H9 (cell line): ENCODE data around the gene RDM1. TPM values are rescaled to one million over a fixed set of nuclear protein-coding genes. Genes with fewer than 3 reads are reported as not detected.
"Not testable (repeated sequence)": the region's sequence is repeated elsewhere in the genome, so short reads cannot be mapped to it uniquely, and the experiment has no call there.

Experiments
- DNase-seq: peaks from one replicate; pipeline ENCODE4 v3.0.0-alpha.2; 2017
- H2AFZ ChIP-seq: one replicate; pipeline ENCODE4 v1.6.1; 2013; ENCODE audit warnings: mild to moderate bottlenecking, low read length, control low read depth, moderate library complexity
- H2AK5ac ChIP-seq: 2 replicates; pipeline ENCODE4 v1.6.1; 2013; ENCODE audit warnings: low read length, control low read depth, mixed read lengths; ENCODE audit not compliant: insufficient read length
- H2BK120ac ChIP-seq: one replicate; pipeline ENCODE4 v1.6.1; 2013; ENCODE audit warnings: low read depth, mild to moderate bottlenecking, low read length, control low read depth, inconsistent platforms; ENCODE audit not compliant: poor library complexity, severe bottlenecking
- H2BK12ac ChIP-seq: 2 replicates; pipeline ENCODE4 v1.6.1; 2013; ENCODE audit warnings: low read length, control low read depth, mixed read lengths, low read depth; ENCODE audit not compliant: insufficient read length
- H2BK15ac ChIP-seq: 2 replicates; pipeline ENCODE4 v1.6.1; 2013; ENCODE audit warnings: low read depth, low read length, control low read depth
- H2BK20ac ChIP-seq: one replicate; pipeline ENCODE4 v1.6.1; 2013; ENCODE audit warnings: low read depth, mild to moderate bottlenecking, low read length, control low read depth, inconsistent platforms; ENCODE audit not compliant: poor library complexity, severe bottlenecking
- H2BK5ac ChIP-seq: 2 replicates; pipeline ENCODE4 v1.6.1; 2013; ENCODE audit warnings: low read length, control low read depth, mixed read lengths; ENCODE audit not compliant: insufficient read length
- H3K14ac ChIP-seq: 2 replicates; pipeline ENCODE4 v1.6.1; 2013; ENCODE audit warnings: low read length, control low read depth; ENCODE audit not compliant: insufficient read depth
- H3K18ac ChIP-seq: 2 replicates; pipeline ENCODE4 v1.6.1; 2013; ENCODE audit warnings: low read depth, mild to moderate bottlenecking, mixed read lengths, low read length, control low read depth; ENCODE audit not compliant: insufficient read length
- H3K23ac ChIP-seq: 2 replicates; pipeline ENCODE4 v1.6.1; 2013; ENCODE audit warnings: low read length, control low read depth, mixed read lengths, low read depth; ENCODE audit not compliant: insufficient read length
- H3K23me2 ChIP-seq: 2 replicates; pipeline ENCODE4 v1.6.1; 2013; ENCODE audit warnings: low read depth, mild to moderate bottlenecking, mixed read lengths, low read length, control low read depth; ENCODE audit not compliant: insufficient read length, poor library complexity, severe bottlenecking
- H3K27ac ChIP-seq: 2 replicates; pipeline ENCODE4 v1.5.1; 2013; ENCODE audit warnings: low read length, control low read depth, mixed read lengths, low read depth; ENCODE audit not compliant: insufficient read length
- H3K27me3 ChIP-seq: 2 replicates; pipeline ENCODE4 v1.6.1; 2013; ENCODE audit warnings: low read length, control low read depth, inconsistent platforms; ENCODE audit not compliant: insufficient read depth
- H3K4ac ChIP-seq: 2 replicates; pipeline ENCODE4 v1.6.1; 2013; ENCODE audit warnings: low read depth, mild to moderate bottlenecking, control low read depth, inconsistent platforms, low read length, moderate library complexity
- H3K4me1 ChIP-seq: 2 replicates; pipeline ENCODE4 v1.6.1; 2013; ENCODE audit warnings: low read length, control low read depth, inconsistent platforms; ENCODE audit not compliant: insufficient read depth
- H3K4me2 ChIP-seq: 2 replicates; pipeline ENCODE4 v1.6.1; 2013; ENCODE audit warnings: low read length, control low read depth, mixed read lengths; ENCODE audit not compliant: insufficient read length, insufficient read depth
- H3K56ac ChIP-seq: 2 replicates; pipeline ENCODE4 v1.6.1; 2013; ENCODE audit warnings: low read depth, mild to moderate bottlenecking, mixed read lengths, low read length, control low read depth; ENCODE audit not compliant: insufficient read length
- H3K79me1 ChIP-seq: 2 replicates; pipeline ENCODE4 v1.6.1; 2013; ENCODE audit warnings: low read depth, mild to moderate bottlenecking, moderate library complexity, low read length, control low read depth, inconsistent platforms; ENCODE audit not compliant: insufficient read depth, poor library complexity, severe bottlenecking
- H3K79me2 ChIP-seq: 2 replicates; pipeline ENCODE4 v1.6.1; 2013; ENCODE audit warnings: low read length, control low read depth, inconsistent platforms; ENCODE audit not compliant: insufficient read depth
- H3K9ac ChIP-seq: 2 replicates; pipeline ENCODE4 v1.6.1; 2013; ENCODE audit warnings: low read length, control low read depth, mixed read lengths; ENCODE audit not compliant: insufficient read length; ENCODE audit errors: extremely low read depth
- H3K9me3 ChIP-seq: one replicate; pipeline ENCODE4 v1.6.1; 2013; ENCODE audit warnings: low read depth, low read length, inconsistent platforms; ENCODE audit not compliant: control insufficient read depth
- H3T11ph ChIP-seq: one replicate; pipeline ENCODE4 v1.6.1; 2013; ENCODE audit warnings: mild to moderate bottlenecking, low read length, control low read depth, inconsistent platforms
- H4K20me1 ChIP-seq: one replicate; pipeline ENCODE4 v1.6.1; 2013; ENCODE audit not compliant: control insufficient read depth, insufficient read length, insufficient read depth
- H4K5ac ChIP-seq: 2 replicates; pipeline ENCODE4 v1.6.1; 2013; ENCODE audit warnings: low read depth, mild to moderate bottlenecking, mixed read lengths, low read length, control low read depth; ENCODE audit not compliant: insufficient read length
- H4K8ac ChIP-seq: replicated peaks from 2 replicates; pipeline ENCODE4 v1.6.1; 2013; ENCODE audit warnings: low read length, control low read depth, mixed read lengths, low read depth; ENCODE audit not compliant: insufficient read length
- H4K91ac ChIP-seq: 2 replicates; pipeline ENCODE4 v1.6.1; 2013; ENCODE audit warnings: low read depth, mild to moderate bottlenecking, moderate library complexity, mixed read lengths, low read length, control low read depth; ENCODE audit not compliant: insufficient read length
- H3K27ac Mint-ChIP-seq, 3 experiments: 2 replicates in 2 of 3; 3 replicates in 1 of 3; pipeline ENCODE4 v1.8.0; 2020 to 2021; ENCODE audit warnings: mixed read lengths in 3 of 3, mild to moderate bottlenecking in 1 of 3, moderate library complexity in 1 of 3
- H3K27me3 Mint-ChIP-seq: 2 replicates; pipeline ENCODE4 v1.8.0; 2021; ENCODE audit warnings: low read depth, mild to moderate bottlenecking, moderate library complexity, mixed read lengths
- H3K36me3 Mint-ChIP-seq, 3 experiments: 2 replicates in 2 of 3; 3 replicates in 1 of 3; pipeline ENCODE4 v1.8.0; 2020 to 2021; ENCODE audit warnings: low read depth in 3 of 3, mixed read lengths in 3 of 3; ENCODE audit not compliant: insufficient read depth in 1 of 3
- H3K4me1 Mint-ChIP-seq, 2 experiments: 2 replicates each; pipeline ENCODE4 v1.8.0; 2020; ENCODE audit warnings: mixed read lengths in 2 of 2
- H3K4me3 Mint-ChIP-seq, 2 experiments: 2 replicates in 1 of 2; 3 replicates in 1 of 2; pipeline ENCODE4 v1.8.0; 2020 to 2021; ENCODE audit warnings: mild to moderate bottlenecking in 2 of 2, mixed read lengths in 2 of 2, moderate library complexity in 1 of 2
- H3K9me3 Mint-ChIP-seq, 2 experiments: 2 replicates in 1 of 2; 3 replicates in 1 of 2; pipeline ENCODE4 v1.8.0; 2020; ENCODE audit warnings: mild to moderate bottlenecking in 2 of 2, mixed read lengths in 2 of 2, moderate library complexity in 1 of 2
- WGBS: extraction: QIAGEN DNeasy Blood & Tissue Kit; methylation state at CpG from one replicate; pipeline ENCODE4 v1.1.7; 2013; ENCODE audit warnings: missing lambda C conversion rate, low lambda C conversion rate, mixed read lengths; ENCODE audit not compliant: insufficient read length; ENCODE audit errors: extremely low coverage; 5-methylcytosine and 5-hydroxymethylcytosine counted together
- total RNA-seq: library from RNA; stranded (reverse); gene quantifications from 2 replicates; pipeline ENCODE4 v1.2.1, GENCODE V29; 2021
- TF ChIP-seq, protein P1 (sequence below): fragments of 200-600 bp; sonication (generic); conservative IDR thresholded peaks from 3 replicates; pipeline ENCODE4 v1.8.0; 2021; ENCODE audit warnings: antibody characterized with exemption, mild to moderate bottlenecking

Gene RDM1
- total RNA-seq, 1 experiment from 2014 or later, result 9.0 TPM

DNA sequence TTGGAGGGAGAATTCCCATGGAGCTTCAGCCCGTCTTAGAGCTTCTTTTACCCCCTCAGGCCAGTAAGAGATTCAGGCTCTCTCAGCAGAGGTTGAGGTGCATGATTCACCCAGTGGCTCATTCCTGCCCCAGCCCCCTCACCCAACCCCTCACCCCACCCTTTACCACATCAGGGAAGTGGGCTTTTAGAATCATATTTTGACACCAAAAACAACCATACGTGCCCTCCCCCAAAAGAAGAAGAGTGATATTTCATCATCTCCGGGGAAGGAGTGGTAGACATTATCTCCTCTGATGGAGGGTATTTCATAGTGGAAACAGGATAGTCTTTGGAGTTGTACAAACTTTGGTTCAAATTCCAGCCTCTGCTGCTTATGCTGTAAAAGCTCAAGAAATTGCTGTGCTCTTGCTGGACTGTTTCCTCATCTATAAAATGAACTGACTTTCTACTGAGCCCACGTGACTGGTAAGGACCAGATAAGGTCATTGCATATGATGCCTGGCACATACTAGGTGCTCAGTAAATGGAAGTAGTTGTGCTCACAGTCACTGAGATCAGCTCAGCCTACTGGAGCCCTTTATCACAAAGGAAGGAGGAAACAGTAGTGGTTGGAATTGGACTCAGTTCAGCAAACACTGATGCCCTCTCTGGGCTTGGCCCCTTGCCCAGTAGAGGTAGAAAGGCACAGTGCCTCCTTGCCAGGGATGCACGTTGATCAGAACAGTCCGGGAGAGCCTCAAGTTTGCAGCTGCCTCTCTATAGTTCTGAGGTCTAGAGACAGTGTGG is 32.1 kb downstream of the RDM1 start:
- Histone ChIP-seq H3K56ac (no peak overlapping the region), H3K4me2 (no peak overlapping the region), H3K27ac (no peak overlapping the region), H3K9me3 (no peaks in the 10 kb centered on the region), H3K79me2 (no peaks in the 10 kb centered on the region), H2BK5ac (no peak overlapping the region), H3T11ph (no peak overlapping the region), H2AFZ (no peak overlapping the region), H3K27me3 (no peaks in the 10 kb centered on the region), H2AK5ac (no peak overlapping the region), H3K23ac (no peak overlapping the region), H3K14ac (no peak overlapping the region), H3K9ac (no peak overlapping the region), H2BK12ac (no peak overlapping the region), H2BK20ac (no peak overlapping the region), H3K18ac (no peak overlapping the region), H2BK120ac (no peak overlapping the region), H2BK15ac (no peak overlapping the region), H3K4me1 (no peaks in the 10 kb centered on the region), H3K79me1 (no peaks in the 10 kb centered on the region), H4K91ac (no peak overlapping the region), H4K8ac (no peak overlapping the region), H4K20me1 (no peaks in the 10 kb centered on the region), H4K5ac (no peak overlapping the region), H3K23me2 (no peaks in the 10 kb centered on the region), H3K4ac (no peak overlapping the region)
- TF ChIP-seq, protein P1, sequence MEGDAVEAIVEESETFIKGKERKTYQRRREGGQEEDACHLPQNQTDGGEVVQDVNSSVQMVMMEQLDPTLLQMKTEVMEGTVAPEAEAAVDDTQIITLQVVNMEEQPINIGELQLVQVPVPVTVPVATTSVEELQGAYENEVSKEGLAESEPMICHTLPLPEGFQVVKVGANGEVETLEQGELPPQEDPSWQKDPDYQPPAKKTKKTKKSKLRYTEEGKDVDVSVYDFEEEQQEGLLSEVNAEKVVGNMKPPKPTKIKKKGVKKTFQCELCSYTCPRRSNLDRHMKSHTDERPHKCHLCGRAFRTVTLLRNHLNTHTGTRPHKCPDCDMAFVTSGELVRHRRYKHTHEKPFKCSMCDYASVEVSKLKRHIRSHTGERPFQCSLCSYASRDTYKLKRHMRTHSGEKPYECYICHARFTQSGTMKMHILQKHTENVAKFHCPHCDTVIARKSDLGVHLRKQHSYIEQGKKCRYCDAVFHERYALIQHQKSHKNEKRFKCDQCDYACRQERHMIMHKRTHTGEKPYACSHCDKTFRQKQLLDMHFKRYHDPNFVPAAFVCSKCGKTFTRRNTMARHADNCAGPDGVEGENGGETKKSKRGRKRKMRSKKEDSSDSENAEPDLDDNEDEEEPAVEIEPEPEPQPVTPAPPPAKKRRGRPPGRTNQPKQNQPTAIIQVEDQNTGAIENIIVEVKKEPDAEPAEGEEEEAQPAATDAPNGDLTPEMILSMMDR, result no peak
- H3K27me3 Mint-ChIP-seq, result no peaks in the 10 kb centered on the region; the same call in 1 of the 2 replicates
- no peak overlapping the region for H3K27ac Mint-ChIP-seq
- H3K4me1 Mint-ChIP-seq, result no peaks in the 10 kb centered on the region; a peak in 2 of 4 replicates
- no CpG with 5 or more reads among the region's 6 CpGs for WGBS
- H3K9me3 Mint-ChIP-seq, result no peaks in the 10 kb centered on the region
- H3K4me3 Mint-ChIP-seq, result no peak overlapping the region
- H3K36me3 Mint-ChIP-seq, result no peaks in the 10 kb centered on the region
- no peak for DNase-seq

DNA sequence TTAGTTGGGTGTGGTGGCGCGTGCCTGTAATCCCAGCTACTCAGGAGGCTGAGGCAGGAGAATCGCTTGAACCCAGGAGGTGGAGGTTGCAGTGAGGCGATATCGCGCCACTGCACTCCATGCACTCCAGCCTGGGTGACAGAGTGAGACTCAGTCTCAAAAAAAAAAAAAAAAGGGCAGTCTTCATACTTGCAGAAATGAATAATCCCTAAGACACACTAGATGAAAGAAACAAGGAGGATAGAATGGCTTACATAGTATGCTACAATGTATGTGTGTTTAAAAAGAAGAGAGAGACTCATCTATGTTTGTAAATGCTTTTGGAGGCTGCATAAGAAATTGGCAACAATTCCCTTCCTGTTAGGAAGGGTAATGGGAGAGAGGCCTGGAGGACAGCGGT is 32.8 kb downstream of the RDM1 start:
- H3K4me1 Mint-ChIP-seq, H3K79me2 ChIP-seq, H2AK5ac ChIP-seq, H3K23me2 ChIP-seq, H3K79me1 ChIP-seq, H3K36me3 Mint-ChIP-seq, H3K9ac ChIP-seq, H3K14ac ChIP-seq, H3K4me3 Mint-ChIP-seq, H3K18ac ChIP-seq, H2AFZ ChIP-seq, H3K27me3 Mint-ChIP-seq, H3K4ac ChIP-seq, H3K56ac ChIP-seq, H4K8ac ChIP-seq, H3K27ac Mint-ChIP-seq, H3K4me2 ChIP-seq, H3K4me1 ChIP-seq, H2BK120ac ChIP-seq, H4K91ac ChIP-seq, H3K27ac ChIP-seq, H2BK5ac ChIP-seq, H3K27me3 ChIP-seq, H3T11ph ChIP-seq, H3K9me3 Mint-ChIP-seq, H2BK15ac ChIP-seq, H4K20me1 ChIP-seq, H3K23ac ChIP-seq, H3K9me3 ChIP-seq, H4K5ac ChIP-seq, DNase-seq, H2BK20ac ChIP-seq, H2BK12ac ChIP-seq: not testable (repeated sequence)
- no CpG with 5 or more reads among the region's 7 CpGs for WGBS
